ENCODE data around the gene SZT2.
"Not testable (repeated sequence)": the region's sequence is repeated elsewhere in the genome, so short reads cannot be mapped to it uniquely, and the experiment has no call there.

Gene SZT2

DNA sequence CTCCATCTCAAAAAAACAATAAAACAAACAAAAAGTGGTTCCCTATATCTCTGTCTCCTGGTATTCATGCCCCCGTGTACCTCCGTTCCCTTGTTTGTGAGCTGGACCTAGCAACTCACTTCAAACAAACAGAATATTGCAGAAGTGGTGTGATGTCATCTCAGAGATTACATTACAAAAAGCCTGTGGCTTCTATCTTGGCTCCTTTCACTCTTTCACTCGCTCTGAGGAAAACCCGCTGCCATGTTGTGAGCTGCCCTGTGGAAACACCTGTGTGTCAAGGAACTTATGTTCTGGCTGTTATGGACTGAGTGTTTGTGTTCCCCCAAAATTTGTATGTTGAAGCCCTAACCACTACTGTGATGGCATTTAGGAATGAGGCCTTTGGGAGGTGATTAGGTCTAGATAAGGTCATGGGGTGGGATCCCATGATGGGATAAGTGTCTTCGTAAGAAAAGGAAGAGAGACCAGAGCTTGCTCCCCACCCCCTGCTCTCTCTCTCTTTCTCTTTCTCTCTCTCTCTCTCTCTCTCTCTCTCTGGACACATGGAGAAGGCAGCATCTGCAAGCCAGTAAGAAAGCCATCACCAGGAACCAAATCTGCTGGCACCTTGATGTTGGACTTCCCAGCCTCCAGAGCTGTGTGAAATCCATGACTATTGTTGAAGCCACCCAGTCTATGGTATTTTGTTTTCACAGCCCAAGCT is 71.4 kb downstream of the SZT2 start:
- DNase-seq = peak; percentile 35

DNA sequence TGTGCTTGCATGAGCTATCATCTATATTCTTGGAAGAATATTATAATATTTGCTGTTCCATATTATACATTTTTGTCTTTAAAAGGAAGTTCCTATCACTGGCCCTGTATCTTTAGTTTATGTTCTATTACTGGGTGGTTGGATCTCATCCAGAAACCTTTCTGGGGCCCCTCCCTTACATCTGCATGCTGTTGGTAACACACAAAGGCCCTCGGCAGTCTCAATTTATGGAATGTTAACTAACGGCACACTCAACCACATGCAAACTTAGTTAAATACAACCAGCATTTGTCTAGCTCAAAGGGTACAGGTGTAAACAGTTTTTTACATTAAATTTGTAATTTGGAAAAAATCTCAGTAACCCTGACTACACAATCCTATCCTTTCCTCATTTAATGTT is 73.8 kb downstream of the SZT2 start:
- DNase-seq = no peak

DNA sequence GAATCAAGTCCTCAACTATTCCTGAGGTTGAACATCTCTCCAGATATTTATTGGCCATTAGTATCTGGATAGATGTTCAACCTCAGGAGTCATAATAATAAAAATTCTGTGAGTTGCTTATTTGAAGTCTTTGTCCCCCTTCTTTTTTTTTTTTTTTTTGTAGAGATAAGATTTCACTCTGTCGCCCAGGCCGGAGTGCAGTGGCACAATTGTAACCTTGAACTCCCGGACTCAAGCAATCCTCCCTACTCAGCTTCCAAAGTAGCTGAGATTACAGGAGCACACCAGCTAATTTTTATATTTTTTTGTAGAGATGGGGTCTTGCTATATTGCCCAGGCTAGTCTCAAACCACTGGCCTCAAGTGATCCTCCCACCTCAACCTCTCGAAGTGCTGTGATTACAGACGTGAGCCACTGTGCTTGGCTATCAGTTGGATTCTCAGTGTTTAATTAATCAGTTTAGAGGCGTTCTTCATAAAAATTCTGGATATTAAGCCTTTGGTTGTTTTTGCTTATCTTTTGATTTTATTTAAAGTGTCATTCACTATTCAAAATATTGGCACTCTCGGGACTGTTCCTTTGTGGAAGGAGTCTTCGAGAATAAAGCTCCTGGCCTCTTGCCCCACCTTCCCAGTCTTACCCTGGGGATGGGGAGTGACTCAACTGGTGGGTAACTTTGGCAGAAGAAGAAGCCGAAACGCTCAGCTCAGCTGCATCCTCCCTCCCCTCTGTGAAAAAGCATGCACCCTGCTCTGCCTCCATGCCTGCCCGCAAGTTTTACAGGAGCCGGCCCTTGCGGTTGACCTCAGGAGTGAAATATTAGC is 75.2 kb downstream of the SZT2 start:
- DNase-seq = no peak

DNA sequence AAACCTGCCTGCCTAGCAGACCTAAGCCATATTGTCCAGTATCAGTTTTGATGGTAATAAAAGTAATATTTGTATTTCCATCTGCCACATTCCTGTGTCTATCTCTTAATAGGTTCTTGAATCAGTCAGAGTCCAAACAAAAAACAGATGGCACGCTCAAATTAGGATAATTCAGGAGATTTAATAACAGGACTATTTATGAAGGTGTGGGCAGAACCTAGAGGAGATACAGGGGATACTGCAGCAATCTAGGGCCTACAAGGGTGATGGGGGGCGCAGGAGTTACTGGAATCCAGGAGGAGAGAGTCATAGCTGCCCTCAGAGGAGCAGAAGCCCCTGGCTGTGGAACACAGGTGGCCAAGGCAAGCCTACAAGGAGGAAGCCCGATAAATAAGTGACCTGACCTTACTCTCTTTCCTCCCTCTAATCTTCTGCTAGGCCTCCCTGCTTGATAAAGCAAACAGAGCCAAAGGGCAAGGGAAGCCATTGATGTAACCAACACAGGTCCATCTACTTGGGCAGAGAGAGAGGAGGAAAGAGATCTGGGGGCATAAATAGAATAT is 75.9 kb downstream of the SZT2 start:
- no peak for DNase-seq

DNA sequence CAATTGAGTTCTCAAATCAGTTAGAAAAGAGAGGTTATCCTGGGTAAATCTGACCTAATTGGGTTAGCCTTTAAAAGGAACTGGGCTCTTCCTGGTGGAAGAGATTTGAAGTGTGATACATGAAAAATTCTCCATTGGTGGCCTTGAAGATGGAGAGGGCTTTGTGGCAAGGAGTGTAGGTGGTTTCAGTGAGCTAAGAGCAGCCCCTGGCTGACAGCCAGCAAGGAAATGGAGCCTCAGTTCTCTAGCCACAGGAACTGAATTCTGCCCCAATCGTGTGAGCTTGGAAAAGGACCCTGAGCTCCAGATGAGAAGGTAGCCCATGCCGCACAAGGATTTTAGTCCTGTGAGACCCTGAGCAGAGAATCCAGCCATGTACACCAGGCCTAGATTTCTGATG is 76.7 kb downstream of the SZT2 start:
- no peak for DNase-seq

DNA sequence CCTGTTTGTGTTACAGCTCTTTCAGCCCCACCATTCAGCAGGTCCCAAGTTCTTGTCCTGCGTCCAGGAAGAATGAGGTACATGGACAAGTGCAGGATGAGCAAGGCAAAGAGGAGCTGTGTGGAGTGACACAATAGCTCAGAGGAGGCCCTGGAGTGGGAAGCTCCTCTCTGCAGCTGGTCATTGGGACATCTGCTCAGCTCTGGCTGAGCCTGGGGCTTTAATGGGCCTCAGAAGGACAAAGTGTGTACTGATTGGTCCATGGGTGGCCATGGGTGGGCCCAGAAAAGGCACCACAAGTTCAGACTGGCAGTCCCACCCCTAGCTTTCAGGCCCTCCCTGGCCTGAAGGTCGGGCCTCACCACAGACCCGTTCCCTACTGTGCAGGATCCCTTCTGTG is 78.7 kb downstream of the SZT2 start:
- DNase-seq = no peak

DNA sequence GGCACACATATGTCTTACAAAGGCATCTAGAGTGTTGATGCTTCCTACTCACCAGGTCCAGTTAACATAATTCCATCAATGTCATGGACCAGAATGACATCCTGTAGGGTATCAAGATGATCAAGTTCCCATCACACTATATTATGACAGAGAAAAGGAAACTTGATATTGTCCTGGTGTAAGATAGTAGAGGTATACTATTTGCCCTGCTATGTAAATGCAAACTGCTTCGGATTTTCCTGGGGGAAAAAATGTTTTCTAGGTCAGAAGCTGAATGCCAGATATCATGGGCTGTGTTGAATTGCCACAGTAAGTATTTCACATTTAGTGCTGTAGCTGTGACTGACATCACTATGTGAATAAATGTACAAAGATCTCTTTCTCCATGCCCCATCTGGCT is 80.2 kb downstream of the SZT2 start:
- DNase-seq = no peak

DNA sequence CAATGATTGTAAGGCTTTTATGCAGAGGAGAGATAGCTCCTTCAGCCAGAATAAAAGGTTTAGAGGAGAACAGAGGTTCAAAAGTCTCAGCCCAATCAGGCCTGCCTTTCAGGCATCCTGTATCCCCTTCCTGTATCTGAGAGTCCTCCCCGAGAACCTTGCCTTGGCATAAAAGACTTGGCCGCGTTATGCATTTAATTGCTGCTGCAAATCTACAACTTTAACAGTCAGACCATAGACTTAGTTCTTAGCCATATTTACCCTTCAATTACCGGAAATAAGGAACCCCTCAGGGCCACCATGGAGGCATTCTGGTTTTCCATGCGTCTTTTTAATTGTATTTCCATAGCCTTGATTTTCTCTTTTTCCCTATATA is 82.4 kb downstream of the SZT2 start:
- no peak for DNase-seq

DNA sequence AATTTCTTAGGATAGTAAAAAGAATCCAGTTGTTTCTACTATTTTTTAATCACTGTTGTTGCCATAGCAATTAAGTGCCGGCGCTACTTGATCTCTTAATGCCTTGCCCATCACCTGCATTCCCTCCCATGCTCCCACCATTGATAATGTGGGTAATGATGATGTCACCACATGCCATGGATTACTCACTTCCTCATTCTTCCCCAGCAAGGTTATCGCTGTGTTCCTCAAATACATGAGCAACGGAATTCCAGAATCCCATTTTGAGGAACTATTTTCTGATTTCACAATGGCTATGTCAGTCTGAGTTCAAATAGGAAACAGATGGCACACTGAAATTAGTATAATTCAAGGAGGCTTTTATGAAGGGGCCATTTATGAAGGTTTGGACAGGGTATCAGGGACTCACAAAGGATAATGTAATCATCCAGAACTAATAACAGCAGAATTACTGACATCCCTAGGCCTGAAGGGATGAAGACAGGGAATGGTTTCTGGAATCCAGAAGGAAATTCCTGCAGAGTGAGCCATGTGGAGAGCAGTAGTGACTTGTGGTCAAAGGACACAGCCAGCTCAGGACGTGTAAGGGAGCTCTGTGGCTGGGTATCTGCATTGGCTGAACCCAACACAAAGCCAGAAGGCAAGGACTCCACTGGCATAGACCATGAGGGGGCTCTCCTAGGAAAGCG is 82.9 kb downstream of the SZT2 start:
- DNase-seq = not testable (repeated sequence)

DNA sequence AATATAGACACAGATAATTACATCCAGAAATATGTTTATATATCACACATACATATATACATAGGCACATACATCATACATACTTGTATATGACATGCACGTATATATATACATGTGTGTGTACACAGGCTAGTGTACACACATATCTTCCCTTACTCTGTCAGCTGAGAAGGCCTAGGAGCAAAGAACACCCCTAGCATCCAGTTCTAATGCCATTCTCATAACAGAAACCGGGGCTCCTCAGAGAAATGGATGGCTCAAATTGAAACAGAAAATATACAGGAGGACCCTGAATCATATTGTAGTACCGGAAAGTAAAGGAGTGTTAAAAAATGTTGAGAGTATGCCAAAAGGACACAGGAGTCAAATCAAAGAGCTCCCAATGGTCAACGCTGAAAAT is 83.8 kb downstream of the SZT2 start:
- DNase-seq = no peak

DNA sequence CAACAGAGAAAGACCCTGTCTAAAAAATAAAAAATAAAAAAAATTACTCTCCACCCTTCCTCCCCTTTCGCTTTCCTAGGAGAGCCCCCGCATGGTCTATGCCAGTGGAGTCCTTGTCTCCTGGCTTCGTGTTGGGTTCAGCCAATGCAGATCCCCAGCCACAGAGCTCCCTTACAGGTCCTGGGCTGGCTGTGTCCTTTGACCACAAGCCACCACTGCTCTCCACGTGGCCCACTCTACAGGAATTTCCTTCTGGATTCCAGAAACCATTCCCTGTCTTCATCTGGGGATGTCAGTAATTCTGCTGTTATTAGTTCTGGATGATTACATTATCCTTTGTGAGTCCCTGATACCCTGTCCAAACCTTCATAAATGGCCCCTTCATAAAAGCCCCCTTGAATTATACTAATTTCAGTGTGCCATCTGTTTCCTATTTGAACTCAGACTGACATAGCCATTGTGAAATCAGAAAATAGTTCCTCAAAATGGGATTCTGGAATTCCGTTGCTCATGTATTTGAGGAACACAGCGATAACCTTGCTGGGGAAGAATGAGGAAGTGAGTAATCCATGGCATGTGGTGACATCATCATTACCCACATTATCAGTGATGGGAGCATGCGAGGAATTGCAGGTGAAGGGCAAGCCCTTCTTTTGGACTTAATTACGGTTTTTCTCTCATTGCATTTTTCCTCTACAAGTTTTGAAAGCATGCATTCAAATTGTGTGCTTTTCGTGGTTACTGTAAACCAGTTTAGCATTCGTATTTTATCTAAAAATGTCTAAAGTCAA is 86.1 kb downstream of the SZT2 start:
- DNase-seq = not testable (repeated sequence)

DNA sequence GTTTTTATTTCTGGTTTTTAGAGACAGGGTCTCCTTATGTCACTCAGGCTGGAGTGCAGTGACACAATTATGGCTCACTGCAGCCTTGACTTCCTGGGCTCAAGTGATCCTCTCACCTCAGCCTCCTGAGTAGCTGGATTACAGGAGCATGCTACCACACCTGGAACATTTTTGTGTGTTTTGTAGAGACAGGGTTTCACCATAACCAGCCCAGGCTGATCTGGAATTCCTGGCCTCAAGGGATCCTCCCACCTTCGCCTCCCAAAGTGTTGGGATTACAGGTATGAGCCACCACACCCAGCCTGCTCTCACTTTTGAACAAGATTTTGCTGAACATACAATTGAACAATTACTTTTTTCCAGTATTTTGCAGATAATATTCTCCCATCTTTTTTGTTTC is 88.0 kb downstream of the SZT2 start:
- DNase-seq = no peak

DNA sequence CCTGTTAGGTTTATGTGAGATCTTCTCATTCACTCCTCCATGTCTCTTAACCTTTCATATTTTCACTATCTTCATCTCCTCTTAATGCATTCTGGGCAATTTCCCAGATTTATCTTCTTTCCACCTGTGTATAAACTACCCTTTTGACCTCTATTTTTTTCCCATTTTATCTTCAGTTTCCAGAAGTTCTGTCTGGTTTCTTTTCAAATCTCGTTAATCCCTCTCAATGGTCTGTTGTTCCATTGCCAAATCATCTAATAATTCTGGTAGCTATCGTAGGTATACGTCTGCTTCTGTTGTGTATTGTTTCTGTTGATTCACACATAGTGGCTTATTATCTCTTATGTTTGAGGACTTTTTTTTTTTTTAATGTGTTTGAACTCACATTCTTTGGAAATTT is 89.7 kb downstream of the SZT2 start:
- DNase-seq = no peak

DNA sequence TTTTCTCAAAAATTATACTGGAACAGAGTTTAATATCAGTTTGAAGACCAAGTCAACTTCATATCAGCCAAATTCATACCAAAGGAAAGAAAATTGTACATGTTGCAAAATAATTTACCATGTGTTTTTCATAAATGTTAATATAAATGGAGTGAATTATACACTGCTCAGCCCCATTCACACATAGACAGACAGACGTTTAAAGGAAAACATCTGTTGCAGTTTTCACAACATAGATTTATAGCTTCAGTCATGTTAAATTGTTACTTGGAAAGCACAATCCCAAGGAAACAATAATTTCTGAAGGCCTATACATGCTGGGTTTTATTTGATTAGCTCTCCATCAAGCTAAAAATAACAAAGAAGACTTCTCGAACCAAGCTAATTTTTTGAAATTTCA is 91.8 kb downstream of the SZT2 start:
- DNase-seq = no peak

DNA sequence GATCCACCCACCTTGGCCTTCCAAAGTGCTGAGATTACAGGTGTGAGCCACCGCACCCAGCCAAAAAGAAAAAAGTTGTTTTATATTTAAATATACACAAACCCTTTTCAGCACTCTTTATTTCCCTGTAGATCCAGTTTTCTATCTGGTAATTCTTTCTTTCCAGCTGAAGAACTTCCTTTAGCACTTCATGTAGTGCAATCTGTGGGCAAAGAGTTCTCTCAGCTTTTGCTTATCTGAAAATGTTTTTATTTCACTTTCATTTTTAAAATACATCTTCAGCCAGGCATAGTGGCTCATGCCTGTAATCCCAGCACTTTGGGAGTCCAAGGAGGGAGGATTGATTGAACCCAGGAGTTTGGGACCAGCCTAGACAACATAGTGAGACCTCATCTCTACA is 92.5 kb downstream of the SZT2 start:
- peak; percentile 69 for DNase-seq

DNA sequence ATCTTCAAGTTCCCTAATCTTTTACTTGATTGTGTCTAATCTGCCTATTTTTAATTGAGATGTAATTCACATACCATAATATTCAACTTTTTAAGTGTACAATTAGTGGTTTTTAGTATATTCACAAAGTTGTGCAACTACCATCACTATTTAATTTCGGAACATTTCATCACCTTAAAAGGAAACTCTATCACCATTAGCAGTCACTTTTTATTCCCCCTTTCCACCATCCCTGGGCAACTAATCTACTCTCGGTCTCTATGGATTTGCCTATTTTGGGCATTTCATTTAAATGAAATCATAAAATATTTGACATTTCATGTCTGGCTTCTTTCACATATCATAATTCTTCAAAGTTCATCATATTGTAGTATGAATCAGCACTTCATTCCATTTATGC is 94.7 kb downstream of the SZT2 start:
- DNase-seq = no peak

DNA sequence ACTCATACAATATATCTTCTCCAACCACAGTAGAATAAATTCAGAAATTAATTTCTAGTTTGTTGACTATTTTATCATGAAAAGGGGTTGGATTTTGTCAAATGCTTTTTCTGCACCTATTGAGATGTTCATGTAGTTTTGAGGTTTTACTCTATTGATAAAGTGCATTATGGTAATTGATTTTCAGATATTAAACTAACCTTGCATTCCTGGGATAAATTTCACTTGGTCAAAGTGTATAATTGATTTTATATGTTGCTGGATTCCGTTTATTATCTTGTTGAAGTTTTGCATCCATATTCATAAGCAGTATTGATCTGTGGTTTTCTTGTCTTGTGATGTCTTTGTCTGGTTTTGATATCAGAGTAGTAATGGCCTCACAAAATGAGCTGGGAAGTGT is 98.5 kb downstream of the SZT2 start:
- no peak for DNase-seq

DNA sequence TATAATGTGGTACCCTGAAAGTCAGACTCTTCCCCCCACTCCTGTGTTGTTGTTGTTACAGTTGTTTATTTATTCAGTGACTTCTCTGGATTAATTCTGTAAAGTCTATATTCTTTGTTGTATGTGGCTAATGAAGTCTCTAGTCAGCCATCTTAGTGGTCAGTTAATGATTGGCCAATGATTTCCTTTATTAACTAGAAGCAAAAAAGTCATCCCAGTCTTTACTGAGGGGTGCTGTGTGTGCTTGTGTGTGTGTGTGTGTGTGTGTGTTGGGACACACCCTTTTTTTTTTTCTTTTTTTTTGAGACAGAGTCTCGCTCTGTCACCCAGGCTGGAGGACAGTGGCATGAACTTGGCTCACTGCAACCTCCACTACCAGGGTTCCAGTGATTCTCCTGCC is 101.4 kb downstream of the SZT2 start:
- DNase-seq = no peak

DNA sequence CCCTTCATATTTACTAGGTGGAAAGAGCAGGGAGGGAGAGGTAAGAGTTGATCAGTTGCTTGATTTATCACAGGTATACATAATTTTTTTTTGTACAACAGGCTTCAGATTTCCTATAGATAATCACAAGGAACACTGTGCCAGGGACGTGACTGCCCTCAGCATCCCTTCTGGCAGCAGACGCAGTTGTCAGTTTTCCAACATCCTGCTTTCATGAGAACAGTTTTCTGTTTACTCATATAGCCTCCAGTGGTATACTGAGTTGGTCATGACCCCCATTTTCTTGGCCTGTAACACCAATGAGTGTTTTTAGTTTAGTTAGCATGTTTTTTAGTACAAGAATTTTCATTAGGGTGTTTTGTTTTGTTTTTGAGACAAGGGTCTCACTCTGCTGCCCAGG is 103.1 kb downstream of the SZT2 start:
- no peak for DNase-seq

DNA sequence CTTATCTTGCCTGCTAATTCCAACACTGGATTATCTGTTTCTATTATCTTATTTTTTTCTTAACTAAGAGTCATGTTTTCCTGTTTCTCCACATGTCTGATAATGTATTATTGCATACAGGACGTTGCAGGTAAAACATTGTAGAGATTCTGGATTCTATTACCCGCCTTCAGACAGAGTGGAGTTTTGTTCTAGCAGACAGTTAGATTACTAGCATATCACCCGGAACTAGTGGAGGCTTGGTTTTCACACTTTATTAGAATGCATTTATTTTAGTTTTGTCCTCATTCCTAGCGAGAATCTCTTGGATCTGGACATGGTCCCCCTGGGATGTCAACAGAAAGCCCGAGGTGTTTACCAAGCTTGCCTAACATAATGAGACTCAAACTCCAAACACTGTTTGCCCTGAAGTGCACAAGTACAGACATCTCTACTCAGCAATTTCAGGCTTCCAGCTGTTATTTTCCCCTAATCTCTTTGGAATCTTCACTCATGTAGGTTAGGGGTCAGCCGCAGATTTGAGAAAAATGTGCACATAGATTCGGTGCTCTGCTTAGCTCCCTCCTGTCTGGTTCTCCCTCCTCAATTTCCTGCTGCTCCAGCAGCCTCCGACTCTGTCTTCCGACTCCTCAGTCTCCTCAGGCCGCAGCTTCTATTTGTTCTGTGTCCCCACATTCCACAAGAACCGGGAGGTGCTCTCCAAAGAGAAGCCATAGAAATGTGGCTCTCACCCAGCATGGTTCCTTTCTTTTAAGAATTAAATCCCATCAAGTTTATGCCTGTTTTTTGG is 104.2 kb downstream of the SZT2 start:
- no peak for DNase-seq

DNA sequence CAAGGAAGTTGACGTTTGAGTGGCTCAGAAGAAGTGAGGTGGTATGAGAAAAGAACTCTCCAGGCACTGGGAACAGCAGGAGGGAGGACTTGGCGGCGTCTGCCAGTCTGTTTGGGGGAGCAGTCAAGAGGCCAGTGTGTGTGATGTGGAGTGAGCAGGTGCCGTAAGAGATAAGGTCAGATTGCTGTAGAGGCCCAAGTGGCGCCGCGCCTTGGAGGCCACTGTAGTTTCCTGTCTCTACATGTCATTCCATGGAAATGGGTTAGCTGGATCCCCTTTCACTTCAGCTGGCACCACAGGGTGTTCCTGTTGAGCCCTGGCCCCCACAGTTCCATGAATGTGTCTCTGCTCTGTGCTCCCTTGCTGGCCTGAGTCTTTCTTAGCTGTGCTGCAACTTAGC is 105.5 kb downstream of the SZT2 start:
- no peak for DNase-seq

DNA sequence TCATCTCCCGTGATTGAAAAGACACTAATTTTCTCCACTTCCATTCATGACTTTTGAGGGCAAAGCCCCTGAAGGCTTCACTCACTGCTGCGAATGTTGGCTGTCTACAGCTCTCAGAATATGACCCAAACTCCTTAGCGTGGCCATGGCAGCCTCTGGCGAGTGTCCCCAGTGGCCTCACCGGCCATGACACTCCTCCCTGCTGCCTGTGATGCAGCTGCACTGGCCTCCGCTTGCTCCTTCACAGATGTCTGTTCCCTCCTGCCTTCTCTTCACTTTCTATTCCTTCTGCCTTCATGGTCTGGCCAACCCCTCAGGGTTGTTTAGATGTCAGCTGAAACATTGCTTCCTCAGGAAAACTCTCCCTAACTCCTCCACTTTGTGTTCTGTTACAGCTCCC is 110.2 kb downstream of the SZT2 start:
- DNase-seq = peak; percentile 26
